HEK293T (cell line): ENCODE data around the gene CYP4F2.

Experiments used
- CTCF ChIA-PET: fragments of 350-600 bp; formaldehyde crosslinking; extraction: SDS; loops from one replicate; lab custom pipeline; 2021; ENCODE audit warnings: antibody characterized with exemption, inconsistent platforms; lab: Yijun Ruan, JAX
- POLR2A ChIA-PET: fragments of 350-600 bp; formaldehyde crosslinking; extraction: SDS; loops from one replicate; lab custom pipeline; 2020; ENCODE audit warnings: antibody characterized with exemption, inconsistent platforms; lab: Yijun Ruan, JAX
- DNase-seq: peaks from one replicate; pipeline ENCODE4 v3.0.0; 2012; ENCODE audit warnings: mixed read lengths; ENCODE audit errors: extremely low spot score
- ARNT ChIP-seq: fragments of 450-650 bp; IDR thresholded peaks from 2 replicates; pipeline ENCODE4 v1.6.1; 2017; ENCODE audit warnings: mild to moderate bottlenecking
- BHLHE40 ChIP-seq: fragments of 450-650 bp; IDR thresholded peaks from 2 replicates; pipeline ENCODE4 v1.6.1; 2016; ENCODE audit warnings: mild to moderate bottlenecking, moderate library complexity, borderline replicate concordance
- CTBP1 ChIP-seq: fragments of 450-650 bp; IDR thresholded peaks from 2 replicates; pipeline ENCODE4 v1.6.1; 2016; ENCODE audit warnings: borderline replicate concordance
- ELF4 ChIP-seq: fragments of 450-650 bp; IDR thresholded peaks from 2 replicates; pipeline ENCODE4 v1.6.1; 2017; ENCODE audit warnings: antibody characterized with exemption
- FOXA1 ChIP-seq: fragments of 450-650 bp; IDR thresholded peaks from 2 replicates; pipeline ENCODE4 v1.6.1; 2016; ENCODE audit warnings: mild to moderate bottlenecking
- FOXK2 ChIP-seq: fragments of 450-650 bp; IDR thresholded peaks from 2 replicates; pipeline ENCODE4 v1.6.1; 2016; ENCODE audit warnings: mild to moderate bottlenecking
- FOXM1 ChIP-seq: fragments of 450-650 bp; IDR thresholded peaks from 2 replicates; pipeline ENCODE4 v1.6.1; 2017; ENCODE audit warnings: mild to moderate bottlenecking, borderline replicate concordance
- HDGF ChIP-seq: fragments of 450-650 bp; IDR thresholded peaks from 2 replicates; pipeline ENCODE4 v1.6.1; 2017; ENCODE audit warnings: antibody characterized with exemption, borderline replicate concordance
- L3MBTL2 ChIP-seq: fragments of 450-650 bp; conservative IDR thresholded peaks from 2 replicates; pipeline ENCODE4 v1.6.1; 2016; ENCODE audit warnings: mild to moderate bottlenecking
- LEF1 ChIP-seq: fragments of 450-650 bp; IDR thresholded peaks from 2 replicates; pipeline ENCODE4 v1.6.1; 2017; ENCODE audit warnings: mild to moderate bottlenecking, borderline replicate concordance
- NFRKB ChIP-seq: fragments of 450-650 bp; IDR thresholded peaks from 2 replicates; pipeline ENCODE4 v1.6.1; 2016; ENCODE audit warnings: mild to moderate bottlenecking, moderate library complexity
- SP1 ChIP-seq: fragments of 450-650 bp; IDR thresholded peaks from 2 replicates; pipeline ENCODE4 v1.6.1; 2017
- SUZ12 ChIP-seq: fragments of 450-650 bp; IDR thresholded peaks from 2 replicates; pipeline ENCODE4 v1.6.1; 2016; ENCODE audit warnings: mild to moderate bottlenecking
- TARDBP ChIP-seq: fragments of 450-650 bp; IDR thresholded peaks from 2 replicates; pipeline ENCODE4 v1.6.1; 2016
- ZNF384 ChIP-seq: fragments of 450-650 bp; IDR thresholded peaks from 2 replicates; pipeline ENCODE4 v1.6.1; 2016
- TF ChIP-seq, protein P1 (sequence below): fragments of 450-650 bp; IDR thresholded peaks from 2 replicates; pipeline ENCODE4 v1.6.1; 2016

The CYP4F2 gene

GRCh38 chr19:15897738-15898276 lies at the start of gene CYP4F2:
CYP4F2 (minus strand) TSS chr19:15898074; CDS start chr19:15897611, 463 bp downstream.
- TF ChIP-seq CTBP1 (no peak), FOXM1 (no peak), LEF1 (no peak), BHLHE40 (no peak), FOXA1 (no peak), ZNF384 (no peak), ELF4 (no peak), NFRKB (no peak)
- TF ChIP-seq, protein P1, sequence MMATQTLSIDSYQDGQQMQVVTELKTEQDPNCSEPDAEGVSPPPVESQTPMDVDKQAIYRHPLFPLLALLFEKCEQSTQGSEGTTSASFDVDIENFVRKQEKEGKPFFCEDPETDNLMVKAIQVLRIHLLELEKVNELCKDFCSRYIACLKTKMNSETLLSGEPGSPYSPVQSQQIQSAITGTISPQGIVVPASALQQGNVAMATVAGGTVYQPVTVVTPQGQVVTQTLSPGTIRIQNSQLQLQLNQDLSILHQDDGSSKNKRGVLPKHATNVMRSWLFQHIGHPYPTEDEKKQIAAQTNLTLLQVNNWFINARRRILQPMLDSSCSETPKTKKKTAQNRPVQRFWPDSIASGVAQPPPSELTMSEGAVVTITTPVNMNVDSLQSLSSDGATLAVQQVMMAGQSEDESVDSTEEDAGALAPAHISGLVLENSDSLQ = no peak
- DNase-seq = no peak
- POLR2A ChIA-PET = no interaction called here
- CTCF ChIA-PET = no interaction called here

DNA sequence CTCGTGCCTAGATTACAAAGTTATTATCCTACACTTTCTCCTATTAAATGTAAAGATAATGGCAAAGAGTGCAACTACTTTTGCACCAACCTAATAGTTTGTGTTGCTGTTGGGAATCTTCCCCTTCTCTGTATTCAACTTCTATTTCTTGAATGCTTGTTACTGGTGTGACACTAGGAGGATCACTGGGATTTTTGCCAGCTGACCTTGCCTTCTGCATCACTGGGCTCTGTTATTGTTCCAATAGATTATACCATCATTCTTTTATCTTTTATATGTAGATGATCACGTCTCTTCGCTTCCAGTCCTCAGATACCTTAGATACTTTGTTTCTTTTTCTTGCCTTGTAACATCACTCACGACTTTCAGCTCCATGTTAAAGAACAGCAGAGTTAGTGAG lies 47.4 kb upstream of the CYP4F2 start:
- DNase-seq = no peak
- POLR2A ChIA-PET = no interaction called here
- TF ChIP-seq HDGF (no peak), ELF4 (no peak), CTBP1 (no peak), TARDBP (no peak), LEF1 (no peak), NFRKB (no peak), BHLHE40 (no peak), ARNT (no peak), ZNF384 (no peak), SP1 (no peak)
- TF ChIP-seq, protein P1 = no peak
- CTCF ChIA-PET = no interaction called here

DNA sequence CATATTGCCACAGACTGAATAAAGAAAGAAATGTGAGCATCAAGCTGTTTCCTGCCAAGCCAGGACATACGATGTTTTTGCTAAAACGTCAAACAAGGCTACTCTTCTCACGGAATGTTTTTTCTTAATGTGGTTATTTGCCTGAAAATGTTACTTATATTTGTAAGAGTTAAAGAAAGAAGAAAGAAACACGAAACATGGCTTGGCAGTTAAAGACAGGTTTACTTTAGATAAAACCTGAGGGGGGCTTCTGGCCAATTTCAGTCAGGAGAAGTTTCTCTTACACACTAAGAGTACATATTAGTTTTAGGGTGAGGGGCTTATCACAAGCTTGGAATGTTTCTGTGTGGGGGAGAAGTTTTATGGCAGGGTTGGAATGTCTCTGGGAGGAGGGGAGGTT lies 46.5 kb upstream of the CYP4F2 start:
- CTCF ChIA-PET = no interaction called here
- no peak for DNase-seq
- TF ChIP-seq HDGF (no peak), ELF4 (no peak), NFRKB (no peak), SUZ12 (no peak), ZNF384 (no peak), ARNT (no peak), BHLHE40 (no peak), FOXA1 (no peak), LEF1 (no peak), TARDBP (no peak), CTBP1 (no peak), FOXK2 (no peak), FOXM1 (no peak), SP1 (no peak), L3MBTL2 (no peak)
- TF ChIP-seq, protein P1 = no peak
- POLR2A ChIA-PET = no interaction called here

- CTCF ChIA-PET = no interaction called here
- TF ChIP-seq BHLHE40 (no peak), LEF1 (no peak), FOXM1 (no peak), HDGF (no peak), TARDBP (no peak), ELF4 (no peak), ZNF384 (no peak), ARNT (no peak), L3MBTL2 (no peak), SUZ12 (no peak), FOXK2 (no peak), CTBP1 (no peak), SP1 (no peak), NFRKB (no peak), FOXA1 (no peak)
- TF ChIP-seq, protein P1 = no peak
- POLR2A ChIA-PET = no interaction called here
- no peak for DNase-seq
These were observed 39.9 kb upstream of the CYP4F2 start for GRCh38 chr19:15937771-15938170.

DNA sequence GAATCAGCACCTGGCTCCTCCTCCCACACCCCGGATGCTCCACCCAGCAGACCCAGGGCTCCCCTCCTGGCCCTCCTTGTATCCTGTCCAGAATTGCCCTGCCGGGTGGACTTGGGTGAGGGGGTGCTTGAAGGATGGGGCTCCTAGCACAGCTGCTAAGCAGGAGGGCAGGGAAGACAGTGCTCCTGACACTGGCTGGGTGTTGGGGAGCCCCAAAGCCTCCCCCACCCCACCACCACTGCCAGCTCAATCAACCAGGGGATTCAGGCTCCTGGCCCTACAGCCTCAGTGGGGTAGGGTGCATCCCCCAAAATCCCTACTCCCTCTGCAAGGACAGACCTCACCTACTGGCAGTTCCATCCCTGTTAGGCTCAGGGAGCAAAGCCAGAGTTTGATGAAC lies 39.1 kb upstream of the CYP4F2 start:
- ChIA-PET CTCF (no interaction called here), POLR2A (no interaction called here)
- DNase-seq = no peak
- TF ChIP-seq ZNF384 (no peak), HDGF (no peak), SP1 (no peak), SUZ12 (no peak), FOXA1 (no peak), CTBP1 (no peak), NFRKB (no peak)

DNA sequence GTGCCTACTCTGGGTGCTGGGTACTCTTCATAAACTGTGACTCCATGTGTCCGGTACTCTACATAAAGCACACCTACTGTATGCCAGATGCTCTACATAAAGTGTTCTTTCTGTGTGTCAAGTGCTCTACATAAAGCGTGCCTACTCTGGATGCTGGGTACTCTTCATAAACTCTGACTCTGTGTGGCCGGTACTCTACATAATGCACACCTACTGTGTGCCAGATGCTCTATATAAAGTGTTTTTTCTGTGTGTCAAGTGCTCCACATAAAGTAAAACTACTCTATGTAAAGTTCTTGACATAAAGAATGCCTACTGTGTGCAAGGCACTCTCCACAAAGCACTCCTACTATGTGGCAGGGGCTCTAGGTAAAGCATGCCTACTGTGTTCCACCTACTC lies 38.3 kb upstream of the CYP4F2 start:
- no peak for DNase-seq
- ChIA-PET POLR2A (no interaction called here), CTCF (no interaction called here)
- TF ChIP-seq FOXM1 = no peak
- TF ChIP-seq, protein P1 = no peak
- no peak for TF ChIP-seq ARNT
- no peak for TF ChIP-seq HDGF
- TF ChIP-seq TARDBP = no peak
- TF ChIP-seq BHLHE40 = no peak
